Heart left ventricle (tissue), 13 donors: ENCODE data around the gene PTPRD.

Experiments
- POLR2A ChIP-seq, 2 donors: fragments of 450-650 bp; IDR thresholded peaks; one replicate each; pipeline ENCODE4 v1.6.1; 2017; ENCODE audit warnings: antibody characterized with exemption in 2 of 2, mild to moderate bottlenecking in 2 of 2, moderate library complexity in 2 of 2
- TF ChIP-seq, protein P1 (sequence below), 12 donors: fragments of 200-600 bp; sonication (generic) in 4 of 12; IDR thresholded peaks; one replicate each; pipeline versions ENCODE4 v1.5.0 to v1.8.0; 2018 to 2022; ENCODE audit warnings: antibody characterized with exemption in 12 of 12, mild to moderate bottlenecking in 5 of 12
- donor health status: ischemic (EF 13 %, LVEDD 7.1; RV severe dilation, severe dysfunction).
- donor health status: DM: no; HTN: yes; CAD: no.
- donor health status: DM: no; HTN: no; CAD: no.
- donor health status: ischemic (EF 25% LVEDD 6.9; RV normal size, moderate dysfunction).
- donor health status: ischemic (EF 25% LVEDD 5.7; RV mildly dilated, moderate dysfunction).
- donor health status: ischemic (EF 35%, LVEDD 5.7; RV mildly dilated, moderate dysfunction).
- donor health status: nonischemic (EF 11% LVEDD 7.7; RV severe dilation, severe dysfunction).
- donor health status: DM: yes; HTN: yes; CAD: no.
- donor health status: PGD.
- donor health status: ischemic (EF 29% LVEDD 5.4; RV normal size, mild dysfunction).
- donor health status: nonischemic (EF 23%, LVEDD 6.1; RV moderate dilation, normal function).

DNA sequence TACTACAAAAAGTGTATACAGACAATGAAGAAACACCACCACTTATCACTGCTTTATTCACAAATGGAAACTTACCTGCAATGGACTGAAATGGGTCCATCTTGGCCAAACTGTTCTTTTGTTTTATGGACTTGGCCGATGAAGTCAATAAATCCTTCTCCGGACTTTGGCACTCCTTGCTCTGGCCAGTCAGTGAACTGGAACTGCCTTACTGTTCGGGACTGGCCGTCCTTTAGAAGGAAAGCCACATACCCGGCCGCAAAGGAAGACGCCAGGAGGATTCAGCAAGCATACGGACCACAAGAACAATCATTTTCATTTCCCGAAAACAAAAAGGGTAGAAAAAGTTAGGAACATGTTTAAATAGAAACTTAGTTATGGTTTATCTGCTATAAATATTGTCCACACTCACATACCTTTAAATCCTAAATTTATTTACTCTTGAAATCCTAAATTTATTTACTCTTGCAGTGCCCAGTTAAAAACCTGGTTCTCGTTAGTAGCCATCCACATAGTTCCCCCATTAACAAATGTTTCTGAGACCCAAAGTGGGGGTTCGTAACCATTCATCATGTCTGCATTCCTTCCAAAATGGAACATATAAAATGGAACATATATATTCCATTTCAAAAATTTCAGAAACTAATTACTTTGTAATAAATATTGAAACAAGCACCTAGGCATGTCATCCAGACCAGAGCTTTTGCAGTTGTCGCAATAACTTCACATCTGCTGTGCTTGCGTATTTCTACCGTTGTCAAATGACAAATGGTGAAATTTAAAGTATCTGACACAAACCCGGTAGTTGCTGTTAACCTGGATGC, 2281.1 kb downstream of the PTPRD start:
- TF ChIP-seq, protein P1, sequence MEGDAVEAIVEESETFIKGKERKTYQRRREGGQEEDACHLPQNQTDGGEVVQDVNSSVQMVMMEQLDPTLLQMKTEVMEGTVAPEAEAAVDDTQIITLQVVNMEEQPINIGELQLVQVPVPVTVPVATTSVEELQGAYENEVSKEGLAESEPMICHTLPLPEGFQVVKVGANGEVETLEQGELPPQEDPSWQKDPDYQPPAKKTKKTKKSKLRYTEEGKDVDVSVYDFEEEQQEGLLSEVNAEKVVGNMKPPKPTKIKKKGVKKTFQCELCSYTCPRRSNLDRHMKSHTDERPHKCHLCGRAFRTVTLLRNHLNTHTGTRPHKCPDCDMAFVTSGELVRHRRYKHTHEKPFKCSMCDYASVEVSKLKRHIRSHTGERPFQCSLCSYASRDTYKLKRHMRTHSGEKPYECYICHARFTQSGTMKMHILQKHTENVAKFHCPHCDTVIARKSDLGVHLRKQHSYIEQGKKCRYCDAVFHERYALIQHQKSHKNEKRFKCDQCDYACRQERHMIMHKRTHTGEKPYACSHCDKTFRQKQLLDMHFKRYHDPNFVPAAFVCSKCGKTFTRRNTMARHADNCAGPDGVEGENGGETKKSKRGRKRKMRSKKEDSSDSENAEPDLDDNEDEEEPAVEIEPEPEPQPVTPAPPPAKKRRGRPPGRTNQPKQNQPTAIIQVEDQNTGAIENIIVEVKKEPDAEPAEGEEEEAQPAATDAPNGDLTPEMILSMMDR (IDR thresholded peaks at IDR 0.05), result no peak
- TF ChIP-seq POLR2A (IDR thresholded peaks at IDR 0.05), result no peak
